Parathyroid adenoma (tissue), 2 donors: Measurements from ENCODE around the gene TTBK1.

ENCODE experiments used
- H2AFZ ChIP-seq: fragments of 300-600 bp; sonication (generic); one replicate; pipeline ENCODE4 v1.7.0; 2017; ENCODE audit warnings: antibody characterized with exemption, mild to moderate bottlenecking
- H3K27ac ChIP-seq: fragments of 300-600 bp; sonication (generic); one replicate; pipeline ENCODE4 v1.7.0; 2017
- H3K27me3 ChIP-seq: fragments of 300-600 bp; sonication (generic); one replicate; pipeline ENCODE4 v1.7.0; 2017; ENCODE audit warnings: low read length; ENCODE audit not compliant: control insufficient read depth, insufficient read depth
- H3K36me3 ChIP-seq: fragments of 300-600 bp; sonication (generic); one replicate; pipeline ENCODE4 v1.7.0; 2017; ENCODE audit warnings: low read length; ENCODE audit not compliant: control insufficient read depth, insufficient read depth
- H3K4me1 ChIP-seq: fragments of 300-600 bp; sonication (generic); one replicate; pipeline ENCODE4 v1.7.0; 2017; ENCODE audit warnings: control low read depth
- H3K4me2 ChIP-seq: fragments of 300-600 bp; sonication (generic); one replicate; pipeline ENCODE4 v1.7.0; 2017; ENCODE audit warnings: low read length
- H3K4me3 ChIP-seq: fragments of 300-600 bp; sonication (generic); one replicate; pipeline ENCODE4 v1.7.0; 2017; ENCODE audit warnings: low read depth, low read length
- H3K79me2 ChIP-seq: fragments of 300-600 bp; sonication (generic); one replicate; pipeline ENCODE4 v1.7.0; 2017; ENCODE audit warnings: control low read depth
- H3K9ac ChIP-seq: fragments of 300-600 bp; sonication (generic); one replicate; pipeline ENCODE4 v1.7.0; 2017; ENCODE audit warnings: mild to moderate bottlenecking
- H3K9me3 ChIP-seq: fragments of 300-600 bp; sonication (generic); one replicate; pipeline ENCODE4 v1.7.0; 2017; ENCODE audit warnings: low read length; ENCODE audit not compliant: control insufficient read depth
- CTCF ChIP-seq: fragments of 300-600 bp; sonication (generic); IDR thresholded peaks from one replicate; pipeline ENCODE4 v1.7.0; 2017; ENCODE audit warnings: antibody characterized with exemption, mild to moderate bottlenecking
- donor health status: primary hyperparathyroidism.

TTBK1 gene

GRCh38 chr6:43275801-43276576, 32.7 kb downstream of the TTBK1 start:
- no peak for TF ChIP-seq CTCF
- Histone ChIP-seq H3K9ac (no peak overlapping the region), H3K27ac (no peak overlapping the region)

GRCh38 chr6:43276577-43277305, 33.5 kb downstream of the TTBK1 start:
- H3K4me3 ChIP-seq, result no peak overlapping the region
- H3K79me2 ChIP-seq, result no peaks in the 10 kb centered on the region
- TF ChIP-seq CTCF, result no peak
- no peak overlapping the region for H3K27ac ChIP-seq
- no peak overlapping the region for H3K4me2 ChIP-seq
- H3K9ac ChIP-seq, result no peak overlapping the region
- H3K4me1 ChIP-seq, result no peaks in the 10 kb centered on the region
- H3K27me3 ChIP-seq, result no peaks in the 10 kb centered on the region
- H3K36me3 ChIP-seq, result no peaks in the 10 kb centered on the region
- no peaks in the 10 kb centered on the region for H3K9me3 ChIP-seq
- no peak overlapping the region for H2AFZ ChIP-seq

More at GRCh38 chr6:43275801-43276576, 32.7 kb downstream of the TTBK1 start:
- Histone ChIP-seq H3K4me3 (no peak overlapping the region), H3K4me2 (no peak overlapping the region), H2AFZ (no peak overlapping the region), H3K27me3 (no peaks in the 10 kb centered on the region), H3K36me3 (no peaks in the 10 kb centered on the region), H3K79me2 (no peaks in the 10 kb centered on the region), H3K4me1 (no peaks in the 10 kb centered on the region), H3K9me3 (no peaks in the 10 kb centered on the region)

- no peaks in the 10 kb centered on the region for H3K9me3 ChIP-seq
- no peak overlapping the region for H3K4me3 ChIP-seq
- H3K79me2 ChIP-seq, result no peaks in the 10 kb centered on the region
- no peaks in the 10 kb centered on the region for H3K27me3 ChIP-seq
- H3K27ac ChIP-seq, result no peak overlapping the region
- no peak overlapping the region for H2AFZ ChIP-seq
- no peak overlapping the region for H3K4me2 ChIP-seq
- H3K9ac ChIP-seq, result no peak overlapping the region
- H3K36me3 ChIP-seq, result no peaks in the 10 kb centered on the region
- no peaks in the 10 kb centered on the region for H3K4me1 ChIP-seq
- TF ChIP-seq CTCF, result no peak
Measured at GRCh38 chr6:43277306-43277642, 34.0 kb downstream of the TTBK1 start.

- Histone ChIP-seq H2AFZ (no peak overlapping the region), H3K4me3 (no peak overlapping the region), H3K4me2 (no peak overlapping the region), H3K27me3 (no peaks in the 10 kb centered on the region), H3K79me2 (no peaks in the 10 kb centered on the region), H3K9me3 (no peaks in the 10 kb centered on the region), H3K27ac (no peak overlapping the region), H3K9ac (no peak overlapping the region), H3K4me1 (no peaks in the 10 kb centered on the region), H3K36me3 (no peaks in the 10 kb centered on the region)
- no peak for TF ChIP-seq CTCF
Measured at GRCh38 chr6:43277643-43278523, 34.6 kb downstream of the TTBK1 start.
